ENCODE measurements around the gene TAF11L10. TPM values are rescaled to one million over a fixed set of nuclear protein-coding genes. Genes with fewer than 3 reads are reported as not detected.
"Not testable (repeated sequence)": the region's sequence is repeated elsewhere in the genome, so short reads cannot be mapped to it uniquely, and the experiment has no call there.

The TAF11L10 gene
- total and polyA plus RNA-seq, 11 donors: not detected

- DNase-seq (no peak), ATAC-seq (no peak)
- H3K4me1 ChIP-seq: no peaks in the 10 kb centered on the region
- H3K4me3 ChIP-seq: no peak overlapping the region
- TF ChIP-seq CTCF (IDR thresholded peaks at IDR 0.05) (no peak), POLR2A (IDR thresholded peaks at IDR 0.05) (no peak)
- WGBS, 4 donors: 83 to 91% (median 86%) methylated on average over 3 of the region's 3 CpGs
- no peak overlapping the region for H3K27ac ChIP-seq
- H3K36me3 ChIP-seq: no peaks in the 10 kb centered on the region
- H3K27me3 ChIP-seq: no peaks in the 10 kb centered on the region
- H3K9me3 ChIP-seq: peaks cover 0 to 4% (median 0%) of the 10 kb centered on the region in 12 donors
- intact Hi-C loops (cut with DNase I): no loop called here
Observed at GRCh38 chr5:17619354-17619753, 21.7 kb upstream of the TAF11L10 start.

GRCh38 chr5:17614872-17615605 is 17.4 kb upstream of the TAF11L10 start:
- intact Hi-C loops (cut with DNase I): no loop called here
- H3K27me3 ChIP-seq: no peaks in the 10 kb centered on the region
- DNase-seq: no peak
- H3K4me3 ChIP-seq: no peak overlapping the region
- no peaks in the 10 kb centered on the region for H3K36me3 ChIP-seq
- 80 to 89% (median 88%) methylated on average over 12 to 17 of the region's 17 CpGs for WGBS, 4 donors
- TF ChIP-seq POLR2A (IDR thresholded peaks at IDR 0.05) (no peak), CTCF (IDR thresholded peaks at IDR 0.05) (no peak)
- no peaks in the 10 kb centered on the region for H3K4me1 ChIP-seq
- no peak overlapping the region for H3K27ac ChIP-seq
- no peak for ATAC-seq
- H3K9me3 ChIP-seq: no peaks in the 10 kb centered on the region

GRCh38 chr5:17610092-17610491 is 12.5 kb upstream of the TAF11L10 start, which contains the start of gene TAF11L12:
TAF11L12 (plus strand) TSS chr5:17610392.
- H3K36me3 ChIP-seq; H3K4me1 ChIP-seq; H3K4me3 ChIP-seq; DNase-seq; intact Hi-C loops (cut with DNase I); H3K27ac ChIP-seq; H3K9me3 ChIP-seq; ATAC-seq; H3K27me3 ChIP-seq: not testable (repeated sequence)
- 53 to 67% (median 65%) methylated on average over 2 of the region's 2 CpGs for WGBS, 4 donors

- H3K27me3 ChIP-seq; H3K9me3 ChIP-seq; H3K4me1 ChIP-seq; H3K27ac ChIP-seq; intact Hi-C loops (cut with DNase I); H3K36me3 ChIP-seq; H3K4me3 ChIP-seq; DNase-seq; ATAC-seq: not testable (repeated sequence)
- WGBS, 4 donors: 78 to 88% (median 83%) methylated on average over 4 of the region's 4 CpGs
Observed at GRCh38 chr5:17607461-17607860, 9.8 kb upstream of the TAF11L10 start.

GRCh38 chr5:17604951-17605350 is 7.3 kb upstream of the TAF11L10 start:
- H3K27me3 ChIP-seq: no peaks in the 10 kb centered on the region
- intact Hi-C loops (cut with DNase I): no loop called here
- ATAC-seq: no peak
- H3K4me3 ChIP-seq: no peak overlapping the region
- H3K9me3 ChIP-seq: no peaks in the 10 kb centered on the region
- no peak overlapping the region for H3K27ac ChIP-seq
- TF ChIP-seq CTCF (IDR thresholded peaks at IDR 0.05): no peak
- TF ChIP-seq POLR2A (IDR thresholded peaks at IDR 0.05): no peak
- H3K36me3 ChIP-seq: no peaks in the 10 kb centered on the region
- H3K4me1 ChIP-seq: no peaks in the 10 kb centered on the region
- WGBS, 4 donors: 87 to 96% (median 91%) methylated on average over 12 to 14 of the region's 14 CpGs
- DNase-seq: no peak

GRCh38 chr5:17603880-17604279 is 6.3 kb upstream of the TAF11L10 start, which contains the start of gene TAF11L11:
TAF11L11 (plus strand) TSS chr5:17604183.
- H3K4me3 ChIP-seq; H3K27me3 ChIP-seq; H3K4me1 ChIP-seq; intact Hi-C loops (cut with DNase I); ATAC-seq; H3K27ac ChIP-seq; DNase-seq; H3K9me3 ChIP-seq; H3K36me3 ChIP-seq: not testable (repeated sequence)
- WGBS, 4 donors: 48 to 66% (median 54%) methylated on average over 6 of the region's 6 CpGs

GRCh38 chr5:17594255-17594654 is 3.4 kb downstream of the TAF11L10 start, which contains the start of gene TAF11L9:
TAF11L9 (minus strand) TSS chr5:17594394.
- H3K4me1 ChIP-seq; H3K27me3 ChIP-seq; H3K36me3 ChIP-seq; ATAC-seq; H3K4me3 ChIP-seq; intact Hi-C loops (cut with DNase I); H3K27ac ChIP-seq; H3K9me3 ChIP-seq; DNase-seq: not testable (repeated sequence)
- WGBS, 4 donors: 87 to 95% (median 92%) methylated on average over 9 to 13 of the region's 15 CpGs

GRCh38 chr5:17590860-17591259 is 6.8 kb downstream of the TAF11L10 start, which contains the start of gene TAF11L8:
TAF11L8 (minus strand) TSS chr5:17590960.
- H3K27me3 ChIP-seq; H3K4me3 ChIP-seq; intact Hi-C loops (cut with DNase I); H3K4me1 ChIP-seq; H3K9me3 ChIP-seq; H3K36me3 ChIP-seq; H3K27ac ChIP-seq; DNase-seq; ATAC-seq: not testable (repeated sequence)
- no CpG with 5 or more reads among the region's 16 CpGs for WGBS, 4 donors
